MCF 10A (cell line): ENCODE data around the gene EPHA8. TPM values are rescaled to one million over a fixed set of nuclear protein-coding genes. Genes with fewer than 3 reads are reported as not detected.

ENCODE experiments used
- BruUV-seq: library from RNA; stranded (reverse); fragments of 400-500 nt; replicated peaks from 2 replicates; lab custom pipeline; 2021; lab: Mats Ljungman, UMichigan
- CTCF ChIA-PET: fragments of 300-600 bp; sonication (Branson Sonifier 250); formaldehyde crosslinking; extraction: SDS; loops from one replicate; lab custom pipeline; 2021; ENCODE audit warnings: antibody characterized with exemption, inconsistent platforms; lab: Yijun Ruan, JAX
- POLR2A ChIA-PET: fragments of 300-600, 350-650 bp; sonication (Branson Sonifier 250); formaldehyde crosslinking; extraction: SDS; loops from one replicate; lab custom pipeline; 2020; ENCODE audit warnings: antibody characterized with exemption, inconsistent platforms; lab: Yijun Ruan, JAX
- DNase-seq: peaks from one replicate; pipeline ENCODE4 v3.0.0-alpha.2; 2018; ENCODE audit not compliant: unreplicated experiment
- H3K27ac Mint-ChIP-seq: one replicate; pipeline ENCODE4 v1.8.0; 2022; ENCODE audit warnings: mild to moderate bottlenecking, low read depth, mixed read lengths; ENCODE audit not compliant: unreplicated experiment
- H3K27me3 Mint-ChIP-seq: one replicate; pipeline ENCODE4 v1.8.0; 2022; ENCODE audit warnings: mixed read lengths; ENCODE audit not compliant: insufficient read depth, unreplicated experiment
- H3K36me3 Mint-ChIP-seq: one replicate; pipeline ENCODE4 v1.8.0; 2022; ENCODE audit warnings: mild to moderate bottlenecking, moderate library complexity, mixed read lengths; ENCODE audit not compliant: insufficient read depth, unreplicated experiment
- H3K4me1 Mint-ChIP-seq: one replicate; pipeline ENCODE4 v1.8.0; 2022; ENCODE audit warnings: mixed read lengths; ENCODE audit not compliant: insufficient read depth, unreplicated experiment
- H3K4me3 Mint-ChIP-seq: one replicate; pipeline ENCODE4 v1.8.0; 2022; ENCODE audit warnings: mild to moderate bottlenecking, moderate library complexity, mixed read lengths; ENCODE audit not compliant: unreplicated experiment
- H3K9me3 Mint-ChIP-seq: one replicate; pipeline ENCODE4 v1.8.0; 2022; ENCODE audit warnings: mixed read lengths; ENCODE audit not compliant: unreplicated experiment
- intact Hi-C: fragments of 100-400 bp; cut with micrococcal nuclease; formaldehyde crosslinking; loops from 2 replicates; pipeline ENCODE4 v1.14.1; 2022
- total RNA-seq: library from RNA; stranded (reverse); gene quantifications from 2 replicates; pipeline ENCODE4 v1.2.3, GENCODE V29; 2022
- TF ChIP-seq, protein P1 (sequence below): fragments of 200-600 bp; IDR thresholded peaks from one replicate; pipeline ENCODE4 v1.8.0; 2022; ENCODE audit warnings: antibody characterized with exemption, mild to moderate bottlenecking; ENCODE audit not compliant: unreplicated experiment

The EPHA8 gene
- total RNA-seq, 1 experiment from 2014 or later: not detected

DNA sequence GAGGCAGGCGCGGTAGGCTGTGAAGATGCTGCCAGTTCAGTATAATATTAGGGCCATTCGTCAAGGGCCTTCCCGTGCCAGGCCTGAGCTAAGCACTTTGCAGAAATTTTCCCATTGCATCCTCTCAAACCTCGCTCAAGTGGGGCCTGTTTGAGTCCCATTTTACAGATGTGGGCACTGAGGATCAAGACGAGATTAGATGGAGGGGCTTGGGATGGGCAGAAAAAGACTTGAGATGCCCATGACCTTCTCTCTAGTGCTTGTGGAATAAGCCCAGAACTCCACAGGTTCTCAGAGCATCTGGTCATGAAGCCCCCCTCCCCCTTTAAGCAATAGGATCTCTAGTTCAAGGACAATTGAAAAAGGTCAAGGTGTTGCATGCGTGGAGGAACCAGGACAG is 9.9 kb downstream of the EPHA8 start:
- Mint-ChIP-seq H3K9me3 (peaks cover 11% of the 10 kb centered on the region), H3K4me3 (no peak overlapping the region), H3K27me3 (peaks cover 35% of the 10 kb centered on the region), H3K36me3 (no peaks in the 10 kb centered on the region), H3K4me1 (no peaks in the 10 kb centered on the region), H3K27ac (no peak overlapping the region)
- DNase-seq: no peak
- CTCF ChIA-PET: no interaction called here
- POLR2A ChIA-PET: no interaction called here
- intact Hi-C loops: no loop called here
- BruUV-seq: no TSS peak
- TF ChIP-seq, protein P1, sequence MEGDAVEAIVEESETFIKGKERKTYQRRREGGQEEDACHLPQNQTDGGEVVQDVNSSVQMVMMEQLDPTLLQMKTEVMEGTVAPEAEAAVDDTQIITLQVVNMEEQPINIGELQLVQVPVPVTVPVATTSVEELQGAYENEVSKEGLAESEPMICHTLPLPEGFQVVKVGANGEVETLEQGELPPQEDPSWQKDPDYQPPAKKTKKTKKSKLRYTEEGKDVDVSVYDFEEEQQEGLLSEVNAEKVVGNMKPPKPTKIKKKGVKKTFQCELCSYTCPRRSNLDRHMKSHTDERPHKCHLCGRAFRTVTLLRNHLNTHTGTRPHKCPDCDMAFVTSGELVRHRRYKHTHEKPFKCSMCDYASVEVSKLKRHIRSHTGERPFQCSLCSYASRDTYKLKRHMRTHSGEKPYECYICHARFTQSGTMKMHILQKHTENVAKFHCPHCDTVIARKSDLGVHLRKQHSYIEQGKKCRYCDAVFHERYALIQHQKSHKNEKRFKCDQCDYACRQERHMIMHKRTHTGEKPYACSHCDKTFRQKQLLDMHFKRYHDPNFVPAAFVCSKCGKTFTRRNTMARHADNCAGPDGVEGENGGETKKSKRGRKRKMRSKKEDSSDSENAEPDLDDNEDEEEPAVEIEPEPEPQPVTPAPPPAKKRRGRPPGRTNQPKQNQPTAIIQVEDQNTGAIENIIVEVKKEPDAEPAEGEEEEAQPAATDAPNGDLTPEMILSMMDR: no peak

DNA sequence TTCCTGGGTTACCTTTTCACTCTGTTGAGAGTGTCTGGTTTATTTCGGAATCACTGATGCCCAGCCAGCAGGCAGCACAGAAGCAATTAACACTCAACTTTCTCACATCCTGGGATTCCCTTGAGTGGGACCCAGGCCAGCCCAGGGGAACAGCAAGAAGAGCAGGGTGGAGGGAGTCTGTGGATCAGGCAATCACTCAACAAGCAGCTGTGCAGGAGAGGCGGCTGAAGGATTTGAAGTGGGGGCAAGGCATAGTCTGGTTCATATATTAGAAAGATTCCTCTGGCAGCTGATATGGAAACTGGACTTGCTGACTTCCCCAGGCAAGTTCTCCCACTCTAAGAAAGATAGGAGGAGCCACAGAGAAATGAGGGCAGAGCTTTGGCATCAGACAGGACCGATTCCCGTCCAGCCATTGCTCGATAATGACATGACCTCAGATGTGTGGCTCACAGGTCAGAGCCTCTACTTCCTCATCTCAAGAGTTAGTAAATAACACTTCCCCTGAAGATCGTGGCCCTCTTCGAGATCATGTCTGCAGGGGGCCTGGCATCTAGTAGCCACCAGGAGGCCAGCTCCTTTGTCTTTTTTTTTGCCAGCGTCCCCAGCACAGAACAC is 12.4 kb downstream of the EPHA8 start:
- intact Hi-C loops: no loop called here
- BruUV-seq: no TSS peak
- ChIA-PET POLR2A (no interaction called here), CTCF (no interaction called here)
- peaks cover 35% of the 10 kb centered on the region for H3K27me3 Mint-ChIP-seq
- no peak overlapping the region for H3K27ac Mint-ChIP-seq
- H3K9me3 Mint-ChIP-seq: peaks cover 11% of the 10 kb centered on the region
- H3K4me3 Mint-ChIP-seq: no peak overlapping the region
- no peaks in the 10 kb centered on the region for H3K4me1 Mint-ChIP-seq
- no peak for DNase-seq
- H3K36me3 Mint-ChIP-seq: no peaks in the 10 kb centered on the region
- TF ChIP-seq, protein P1: no peak

GRCh38 chr1:22576150-22576544 is 12.9 kb downstream of the EPHA8 start:
- Mint-ChIP-seq H3K27me3 (peaks cover 35% of the 10 kb centered on the region), H3K4me1 (no peaks in the 10 kb centered on the region), H3K4me3 (no peak overlapping the region), H3K27ac (no peak overlapping the region), H3K9me3 (peaks cover 11% of the 10 kb centered on the region), H3K36me3 (no peaks in the 10 kb centered on the region)
- ChIA-PET POLR2A (no interaction called here), CTCF (no interaction called here)
- no peak for DNase-seq
- BruUV-seq: no TSS peak
- intact Hi-C loops: no loop called here
- TF ChIP-seq, protein P1: no peak

DNA sequence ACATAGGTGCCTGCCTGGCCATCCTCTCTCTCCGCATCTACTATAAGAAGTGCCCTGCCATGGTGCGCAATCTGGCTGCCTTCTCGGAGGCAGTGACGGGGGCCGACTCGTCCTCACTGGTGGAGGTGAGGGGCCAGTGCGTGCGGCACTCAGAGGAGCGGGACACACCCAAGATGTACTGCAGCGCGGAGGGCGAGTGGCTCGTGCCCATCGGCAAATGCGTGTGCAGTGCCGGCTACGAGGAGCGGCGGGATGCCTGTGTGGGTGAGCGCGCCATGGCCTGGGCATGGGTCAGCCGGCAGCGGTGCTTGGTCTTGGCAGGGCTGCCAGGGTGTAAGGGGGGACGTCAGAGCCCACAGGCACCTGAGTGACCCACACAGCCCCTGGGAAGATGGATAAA is 13.3 kb downstream of the EPHA8 start:
- TF ChIP-seq, protein P1: no peak
- H3K4me3 Mint-ChIP-seq: no peak overlapping the region
- CTCF ChIA-PET: no interaction called here
- no TSS peak for BruUV-seq
- intact Hi-C loops: no loop called here
- no peaks in the 10 kb centered on the region for H3K4me1 Mint-ChIP-seq
- DNase-seq: no peak
- POLR2A ChIA-PET: no interaction called here
- H3K27ac Mint-ChIP-seq: no peak overlapping the region
- peaks cover 11% of the 10 kb centered on the region for H3K9me3 Mint-ChIP-seq
- H3K27me3 Mint-ChIP-seq: peaks cover 35% of the 10 kb centered on the region
- no peaks in the 10 kb centered on the region for H3K36me3 Mint-ChIP-seq
